GM18511 (cell line): ENCODE data around the gene BCKDHB.
"Not testable (repeated sequence)": the region's sequence is repeated elsewhere in the genome, so short reads cannot be mapped to it uniquely, and the experiment has no call there.

Experiments used
- ATAC-seq: cut with Tn5 transposase; IDR thresholded peaks from one replicate; pipeline ENCODE4 v1.9.1; 2021; ENCODE audit warnings: mild to moderate bottlenecking, moderate library complexity; ENCODE audit not compliant: unreplicated experiment

Gene BCKDHB

DNA sequence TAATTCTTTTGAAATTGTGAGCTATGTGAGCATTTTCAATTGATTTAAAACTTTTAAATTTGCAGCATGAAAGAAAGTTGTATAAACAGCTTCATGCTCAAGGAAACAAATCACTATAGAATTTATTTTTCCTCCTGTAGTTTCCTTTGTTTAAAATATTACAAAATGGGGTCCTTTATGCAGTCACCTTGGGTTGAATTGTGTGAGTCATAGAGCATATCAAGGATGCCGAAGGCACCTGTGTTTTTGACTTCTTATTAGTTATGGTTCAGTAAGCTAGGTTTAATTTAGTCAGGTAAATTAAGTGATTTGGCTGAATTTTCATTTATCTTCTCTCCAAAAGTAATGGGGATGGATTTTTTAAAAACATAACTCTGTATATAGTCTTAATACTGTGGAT, 96.8 kb downstream of the BCKDHB start:
- ATAC-seq: no peak

DNA sequence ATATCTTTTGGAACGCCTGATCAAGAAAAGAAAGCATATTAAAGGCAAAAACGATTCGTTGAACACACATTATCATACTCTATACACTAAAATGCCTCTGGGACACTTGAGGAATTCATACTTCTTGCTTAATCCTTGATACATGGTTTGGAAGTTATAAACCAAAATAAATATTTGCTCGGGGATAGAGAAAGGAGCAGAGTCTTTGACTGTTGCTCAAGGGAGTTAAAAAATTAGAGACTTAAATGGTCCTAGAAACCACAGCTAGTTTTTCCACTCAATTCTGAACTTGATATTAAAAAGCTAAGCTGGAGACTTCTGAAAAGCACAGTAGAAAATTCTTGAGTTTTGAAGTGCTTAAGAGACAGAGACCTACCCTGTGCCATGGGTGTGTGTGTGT, 98.9 kb downstream of the BCKDHB start:
- no peak for ATAC-seq

DNA sequence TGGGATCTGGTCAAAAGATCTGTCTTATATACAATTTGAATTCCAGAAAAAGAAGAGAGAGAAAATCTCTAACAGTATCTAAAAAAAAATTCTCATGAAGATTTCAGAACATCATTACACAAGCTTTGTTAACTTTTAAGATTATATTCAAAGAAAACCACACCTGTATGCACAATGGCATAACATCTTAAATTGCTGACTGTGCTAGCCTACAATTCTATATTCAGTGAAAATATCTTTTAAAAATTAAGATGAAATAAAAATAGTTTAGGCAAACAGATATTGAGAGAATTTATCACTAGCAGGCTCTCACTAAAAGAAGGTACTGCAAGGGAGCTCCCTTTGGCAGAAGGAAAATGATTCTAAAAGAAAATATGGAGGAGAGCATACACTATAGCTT, 100.3 kb downstream of the BCKDHB start:
- ATAC-seq: no peak

DNA sequence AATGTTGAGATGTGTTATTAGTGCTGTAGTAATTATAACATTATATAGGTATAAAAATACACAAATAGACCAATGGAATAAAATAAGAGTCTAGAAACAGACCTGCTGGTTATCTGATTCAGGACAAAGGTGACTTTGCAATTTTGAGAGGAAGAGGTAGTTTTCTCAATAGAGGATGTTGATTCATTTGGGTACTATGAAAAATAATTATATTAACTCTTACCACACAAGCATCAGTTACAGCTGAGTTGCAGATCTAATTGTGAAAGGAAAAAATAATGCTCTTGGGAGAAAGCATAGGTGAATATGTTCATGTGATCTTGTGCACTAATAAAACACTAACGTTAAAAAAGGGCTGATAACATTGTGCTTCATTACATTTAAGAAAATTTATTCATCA, 103.0 kb downstream of the BCKDHB start:
- ATAC-seq: peak; percentile 54

DNA sequence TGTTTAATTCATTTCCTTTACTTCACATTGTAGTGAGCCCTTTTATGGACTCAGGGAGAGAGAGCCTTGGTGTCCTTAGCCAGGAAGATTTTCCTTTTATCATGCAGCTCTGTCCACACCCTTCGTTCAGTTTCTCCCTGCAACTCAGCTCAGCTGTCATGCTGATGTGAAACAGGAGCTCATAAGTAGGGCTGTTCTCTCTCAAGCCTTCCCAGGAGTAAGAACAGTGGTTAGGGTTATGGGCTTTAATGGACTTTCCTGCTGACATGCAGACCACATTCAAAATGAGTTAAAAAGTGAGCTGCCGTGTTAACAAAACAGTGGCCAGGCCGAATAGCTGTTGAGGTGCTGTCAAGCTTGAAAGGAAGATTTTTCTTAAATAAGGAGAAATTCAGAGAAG, 104.1 kb downstream of the BCKDHB start:
- ATAC-seq: peak; percentile 32

DNA sequence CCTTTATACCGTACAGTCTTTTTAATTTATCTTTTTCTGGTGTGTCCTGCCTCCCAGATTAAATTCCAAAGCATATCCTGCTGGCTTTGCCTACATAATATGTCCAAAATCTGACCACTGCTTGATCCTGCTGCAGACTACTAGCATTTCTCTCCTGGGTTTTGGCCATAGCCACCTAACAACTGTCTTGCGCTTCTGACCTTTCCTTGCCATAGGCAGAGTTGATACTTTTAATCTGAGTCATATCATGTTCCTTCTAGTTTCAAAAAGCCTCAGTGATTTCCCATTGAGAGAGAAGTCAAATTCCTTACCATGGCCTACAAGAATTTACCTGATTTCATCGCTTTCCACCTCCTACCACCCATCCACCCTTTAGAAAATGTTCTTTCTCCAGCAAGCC, 104.8 kb downstream of the BCKDHB start:
- ATAC-seq: peak; percentile 74

DNA sequence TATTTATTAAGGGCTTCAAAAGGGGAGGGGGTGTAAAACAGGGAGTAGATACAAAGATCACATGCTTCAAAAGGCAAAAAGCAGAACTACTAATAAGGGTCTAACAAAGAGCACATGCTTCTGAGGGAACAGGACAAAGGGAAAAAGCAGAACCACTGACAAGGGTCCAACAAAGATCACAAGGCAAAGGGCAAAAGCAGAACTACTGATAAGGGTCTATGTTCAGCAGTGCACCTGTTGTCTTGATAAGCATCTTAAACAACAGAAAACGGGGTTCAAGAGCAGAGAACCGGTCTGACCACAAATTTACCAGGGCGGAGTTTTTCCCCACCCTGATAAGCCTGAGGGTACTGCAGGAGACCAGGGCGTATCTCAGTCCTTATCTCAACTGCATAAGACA, 105.4 kb downstream of the BCKDHB start:
- not testable (repeated sequence) for ATAC-seq

DNA sequence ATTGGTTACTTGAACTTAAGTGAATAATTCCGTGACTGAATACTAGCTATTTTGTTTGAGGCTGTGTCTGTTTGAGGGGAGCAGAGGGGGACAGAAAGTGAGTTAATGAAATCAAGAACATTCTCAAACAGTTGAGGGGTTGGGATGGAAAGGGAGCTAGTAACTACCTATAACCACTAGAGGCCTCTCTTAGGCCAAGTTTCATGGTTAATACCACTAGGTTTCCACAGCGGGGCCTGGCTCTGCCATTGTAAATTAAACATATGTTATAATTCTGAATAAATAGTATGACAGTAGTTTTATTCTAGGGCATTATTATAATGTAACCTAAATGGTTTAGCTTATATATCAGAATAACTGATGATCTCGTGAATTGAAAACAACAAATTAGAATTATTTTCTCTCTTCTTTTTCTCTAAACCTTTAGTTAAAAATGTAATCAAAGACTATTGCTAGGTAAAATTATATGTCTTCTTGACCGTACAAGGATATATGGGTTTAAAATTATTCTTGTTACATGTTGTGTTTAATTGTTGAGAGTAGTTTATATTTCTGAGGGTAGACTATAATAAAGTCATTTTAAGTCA, 108.1 kb downstream of the BCKDHB start:
- peak; percentile 79 for ATAC-seq

DNA sequence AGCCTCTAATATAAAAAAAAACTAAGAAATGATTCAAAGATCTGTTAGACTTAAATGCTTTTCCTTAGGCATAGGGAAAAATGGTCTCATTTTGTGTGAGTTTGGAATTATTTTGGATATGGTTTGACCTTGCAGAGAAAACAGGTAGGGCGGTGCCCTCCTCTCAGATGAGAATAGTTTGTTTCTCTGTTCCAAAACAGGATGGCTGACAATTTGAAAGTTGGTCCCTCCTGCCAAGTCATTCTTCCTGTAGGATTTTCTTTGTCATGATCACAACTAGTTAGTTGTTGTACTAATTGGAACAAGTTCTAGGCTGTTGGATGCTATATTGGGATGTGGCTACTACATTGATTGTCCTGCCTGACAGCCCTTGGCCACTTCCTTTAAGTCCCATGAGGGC, 108.6 kb downstream of the BCKDHB start:
- no peak for ATAC-seq

DNA sequence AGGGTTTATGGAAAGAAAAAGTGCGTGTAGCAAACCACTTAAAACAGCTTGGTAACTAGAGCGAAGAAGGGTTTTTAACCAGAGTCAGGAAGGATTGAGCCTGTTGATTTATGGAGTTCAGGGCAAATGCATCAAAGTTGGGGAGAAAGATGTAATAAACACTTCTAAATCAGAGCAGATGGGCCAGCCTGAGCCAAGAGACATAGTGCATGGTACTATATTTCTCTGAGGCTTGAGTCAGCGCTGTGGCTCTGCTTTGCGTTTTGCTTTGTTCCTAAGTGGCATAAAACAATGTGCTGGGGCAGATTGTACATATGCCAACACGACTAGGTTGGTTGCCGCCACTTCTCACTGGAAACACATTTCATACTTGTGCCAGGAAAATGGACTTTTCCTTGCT, 111.3 kb downstream of the BCKDHB start:
- no peak for ATAC-seq

DNA sequence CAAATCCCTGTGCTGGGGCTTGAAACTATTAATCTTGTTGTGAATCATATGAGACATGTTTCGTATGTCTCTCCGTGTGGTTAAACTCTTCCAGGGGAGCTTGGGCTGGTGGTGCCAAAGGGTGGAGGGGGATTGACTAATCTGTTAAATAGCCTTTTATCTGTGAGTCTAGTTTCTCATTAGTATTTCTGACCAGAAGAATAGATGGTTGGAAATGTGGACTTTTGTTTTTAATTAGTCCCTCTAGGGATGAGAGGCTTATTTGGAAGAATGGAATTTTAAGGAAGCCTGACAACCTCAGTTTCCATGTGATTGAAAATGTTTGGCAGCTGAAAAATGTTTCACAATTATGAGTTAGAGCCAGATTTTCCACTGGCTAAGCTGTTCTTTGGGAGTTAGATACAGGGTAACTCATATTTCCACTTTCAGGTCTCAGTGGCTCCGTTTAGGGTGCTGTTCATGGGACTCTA, 117.3 kb downstream of the BCKDHB start:
- no peak for ATAC-seq

DNA sequence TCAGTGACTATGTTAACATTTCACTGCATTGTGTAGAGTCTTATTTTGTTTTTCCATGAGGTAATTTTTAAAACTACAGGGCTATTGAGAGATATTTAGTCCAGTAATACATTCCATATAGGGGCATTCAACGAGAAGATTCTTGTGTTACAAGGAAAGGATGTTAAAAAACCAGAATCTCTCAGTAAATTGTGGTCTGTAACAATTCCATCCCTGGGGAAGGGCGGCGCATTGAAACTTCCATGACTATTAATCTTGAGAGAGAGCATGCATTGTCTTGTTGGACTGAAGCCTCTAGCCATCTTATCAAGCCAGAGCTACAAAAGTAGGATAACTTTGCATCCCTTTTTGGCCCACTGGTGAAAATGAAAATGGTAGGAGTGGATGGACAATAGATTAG, 119.7 kb downstream of the BCKDHB start:
- ATAC-seq: no peak

DNA sequence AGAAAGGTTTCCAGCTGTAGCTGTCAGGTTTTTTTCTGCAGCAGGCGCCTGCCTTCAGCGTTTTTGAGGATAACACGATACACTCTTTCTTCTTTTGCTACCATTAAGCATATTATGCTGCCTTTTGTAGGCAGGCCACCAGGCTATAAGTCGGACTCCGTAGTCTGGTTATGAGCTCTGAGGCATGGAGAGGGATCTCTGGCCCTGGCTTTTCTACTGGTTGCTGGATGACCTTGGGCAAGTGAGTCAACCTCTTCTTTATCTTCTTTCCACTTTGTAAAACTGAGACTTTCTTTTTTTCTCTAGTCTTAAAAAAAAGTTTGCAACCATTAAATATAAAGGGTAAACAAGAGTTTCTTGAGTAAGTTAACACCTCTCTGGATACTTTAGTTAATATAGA, 120.2 kb downstream of the BCKDHB start:
- no peak for ATAC-seq

DNA sequence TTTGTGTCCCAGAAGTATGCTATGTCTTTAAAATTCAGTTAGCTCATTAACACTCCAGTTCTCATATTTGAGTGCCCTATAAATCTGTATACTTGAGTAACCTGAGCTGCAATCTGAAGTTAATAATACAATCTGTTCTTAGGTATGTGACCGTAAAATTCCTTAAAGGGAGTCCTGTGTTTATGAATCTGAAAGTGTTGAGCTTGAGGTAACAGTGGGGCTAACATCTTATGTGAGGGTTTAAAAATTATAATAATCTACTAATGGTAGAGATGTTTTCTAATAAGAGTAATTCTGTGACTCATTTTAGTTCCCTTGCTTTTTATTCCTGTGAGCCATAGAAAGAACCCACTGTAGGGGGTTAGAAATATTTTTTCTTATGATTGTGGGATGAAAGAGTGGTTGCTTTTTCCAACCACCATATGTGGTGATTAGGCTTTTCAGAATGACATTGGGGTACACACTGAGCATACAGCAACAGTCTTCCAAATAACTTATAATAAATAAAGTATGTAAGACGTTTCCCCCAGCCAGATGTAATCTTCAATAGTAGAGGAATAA, 121.2 kb downstream of the BCKDHB start:
- no peak for ATAC-seq

DNA sequence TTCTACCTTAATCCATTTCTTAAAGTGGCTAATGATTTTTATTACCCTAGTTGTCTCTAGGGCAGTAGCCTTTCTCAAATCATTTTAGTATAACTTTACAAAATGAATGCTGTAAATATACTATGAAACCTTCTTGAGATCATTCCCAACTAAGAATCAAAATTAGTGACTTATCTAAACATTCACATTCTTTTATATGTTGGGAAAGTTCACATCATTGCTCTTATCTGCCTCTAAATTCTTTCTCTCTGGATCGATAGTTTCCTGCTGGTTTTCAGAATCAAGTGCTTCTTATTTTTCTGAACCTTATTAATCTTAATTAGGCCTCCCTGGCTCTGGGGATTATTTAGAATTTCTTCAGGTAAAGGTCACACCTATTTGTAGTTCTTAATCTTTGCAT, 126.8 kb downstream of the BCKDHB start:
- ATAC-seq: no peak

DNA sequence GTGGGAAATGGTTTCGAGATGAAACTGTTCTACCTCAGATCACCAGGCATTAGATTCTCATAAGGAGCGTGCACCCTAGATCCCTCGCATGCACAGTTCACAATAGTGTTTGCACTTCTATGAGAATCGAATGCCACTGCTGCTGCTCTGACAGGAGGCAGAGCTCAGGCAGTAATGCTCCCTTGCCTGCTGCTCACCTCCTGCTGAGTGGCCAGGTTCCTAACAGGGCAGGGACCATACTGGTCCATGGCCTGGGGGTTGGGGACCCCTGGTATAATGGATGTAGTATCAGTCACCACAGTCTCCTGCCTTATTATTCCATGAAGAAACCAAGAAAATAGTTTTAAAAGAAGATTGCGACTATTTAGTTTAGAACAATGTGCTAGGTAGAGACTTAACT, 127.5 kb downstream of the BCKDHB start:
- no peak for ATAC-seq

DNA sequence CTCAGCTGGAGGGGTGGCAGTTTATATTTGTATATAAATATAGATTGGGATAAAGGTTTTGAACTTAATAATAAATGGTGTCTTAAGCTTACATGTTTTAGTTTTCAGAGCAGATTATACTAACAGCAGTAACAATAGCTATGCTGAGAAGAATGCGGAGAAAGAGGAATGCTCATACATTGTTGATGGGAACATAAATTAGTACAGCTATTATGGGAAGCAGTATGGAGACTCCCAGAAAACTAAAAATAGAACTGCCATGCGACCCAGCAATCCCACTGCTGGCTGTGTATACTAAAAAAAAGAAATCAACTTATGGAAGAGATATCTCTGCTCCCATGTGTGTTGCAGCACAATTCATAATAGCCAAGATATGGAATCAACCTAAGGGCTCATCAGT, 127.9 kb downstream of the BCKDHB start:
- ATAC-seq: no peak

DNA sequence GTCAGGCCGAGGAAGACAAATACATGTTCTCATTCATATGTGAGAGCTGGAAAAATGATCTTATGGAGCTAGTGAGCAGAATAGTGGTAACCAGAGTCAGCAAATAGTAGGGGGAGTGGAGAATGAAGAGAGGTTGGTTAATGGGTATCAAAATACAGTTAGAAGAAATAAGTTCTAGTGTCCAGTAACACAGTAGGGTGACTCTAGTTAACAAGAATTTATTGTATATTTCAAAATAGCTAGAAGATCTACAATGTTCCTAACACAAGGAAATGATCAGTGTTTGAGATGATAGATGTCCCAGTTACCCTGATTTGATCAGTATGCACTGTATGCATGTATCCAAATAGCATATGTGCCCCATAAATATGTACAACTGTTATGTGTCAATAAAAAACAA, 128.4 kb downstream of the BCKDHB start:
- ATAC-seq: no peak

DNA sequence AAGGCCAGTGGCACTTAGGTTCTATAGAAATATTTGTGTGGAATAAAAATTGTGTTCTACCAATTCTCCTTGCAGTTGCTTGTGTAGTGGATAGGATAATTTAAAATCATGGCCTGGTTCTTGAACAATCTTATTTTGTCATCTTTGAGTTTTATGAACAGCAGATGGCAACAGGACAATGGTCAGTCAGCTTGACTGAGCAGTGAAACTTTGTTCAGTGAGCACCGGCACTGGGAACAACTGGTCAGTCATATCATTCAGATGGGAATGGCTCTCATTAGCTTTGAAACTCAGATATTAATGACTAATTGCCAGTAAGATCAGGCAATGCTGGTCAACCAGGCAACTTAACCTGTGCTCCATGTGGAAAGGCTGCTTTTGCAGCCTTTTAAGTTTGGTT, 129.2 kb downstream of the BCKDHB start:
- no peak for ATAC-seq

DNA sequence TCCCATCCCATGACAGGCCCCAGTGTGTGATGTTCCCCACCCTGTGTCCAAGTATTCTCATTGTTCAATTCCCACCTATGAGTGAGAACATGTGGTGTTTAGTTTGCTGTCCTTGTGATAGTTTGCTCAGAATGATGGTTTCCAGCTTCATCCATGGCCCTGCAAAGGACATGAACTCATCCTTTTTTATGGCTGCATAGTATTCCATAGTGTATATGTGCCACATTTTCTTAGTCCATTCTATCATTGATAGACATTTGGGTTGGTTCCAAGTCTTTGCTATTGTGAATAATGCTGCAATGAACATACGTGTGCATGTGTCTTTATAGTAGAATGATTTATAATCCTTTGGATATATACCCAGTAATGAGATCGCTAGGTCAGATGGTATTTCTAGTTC, 132.3 kb downstream of the BCKDHB start:
- ATAC-seq: not testable (repeated sequence)

DNA sequence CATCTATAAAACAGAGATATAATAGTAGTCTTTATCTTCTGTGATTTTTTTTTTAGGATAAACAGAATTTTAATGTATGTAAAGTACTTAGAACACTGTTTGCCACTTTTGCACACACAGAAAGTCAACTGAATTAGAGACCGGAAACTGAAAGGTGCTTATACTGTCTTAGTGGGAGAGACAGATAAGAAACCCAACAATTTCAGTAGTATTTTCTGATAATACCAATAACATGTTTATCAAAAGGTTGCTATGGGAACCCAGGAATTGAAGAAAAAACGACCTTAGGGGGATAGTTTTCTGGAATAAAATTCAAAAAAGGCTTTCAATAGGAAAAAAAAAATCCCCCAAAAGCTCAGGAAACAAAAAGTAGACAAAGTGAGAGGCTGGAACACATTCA, 138.6 kb downstream of the BCKDHB start:
- no peak for ATAC-seq

DNA sequence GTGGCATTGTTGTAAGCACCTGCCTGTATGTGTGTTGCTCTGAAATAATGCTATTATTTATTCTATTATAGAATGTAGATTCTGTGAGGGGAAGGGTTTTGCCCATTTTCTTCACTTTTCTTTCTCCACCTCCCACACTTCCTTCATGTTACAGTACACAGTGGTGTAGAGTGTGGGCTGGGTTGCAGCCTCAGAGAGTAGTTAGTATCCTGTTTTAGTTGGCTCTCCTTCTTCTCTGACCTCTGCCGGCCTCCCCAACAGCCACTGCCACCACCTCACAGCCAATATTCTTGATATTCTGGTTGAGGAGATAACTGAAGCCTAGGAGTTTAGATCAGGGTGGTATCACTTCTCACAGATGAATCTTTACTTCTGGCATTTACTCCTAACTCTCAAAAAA, 143.4 kb downstream of the BCKDHB start:
- ATAC-seq: no peak

DNA sequence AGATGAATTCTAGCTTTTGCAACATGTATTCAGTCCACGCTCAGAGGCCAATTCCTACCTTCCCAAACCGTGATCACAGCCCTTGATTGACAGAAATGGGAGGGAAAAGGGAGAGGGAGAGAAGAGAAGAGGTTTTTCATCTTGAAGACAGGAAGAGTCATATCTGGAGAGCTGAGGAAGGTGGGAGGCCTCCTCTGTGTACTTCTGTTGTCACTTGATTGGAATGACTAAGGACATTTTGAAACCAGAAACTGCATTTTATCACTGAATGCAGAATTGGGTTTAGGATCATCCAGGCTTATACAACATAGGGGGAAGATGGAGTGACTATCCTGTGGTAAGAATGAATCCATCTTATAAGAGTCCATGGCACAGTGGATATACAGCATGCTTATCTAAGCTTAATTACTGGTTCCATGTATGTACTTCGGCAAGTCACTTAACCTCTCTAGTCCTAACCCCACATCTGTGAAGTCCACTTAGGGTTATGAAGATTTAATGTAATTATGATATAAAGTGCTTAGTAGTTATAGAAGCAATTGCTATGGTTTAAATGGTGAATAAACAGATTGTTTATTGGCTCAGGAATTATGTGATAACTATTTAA, 144.0 kb downstream of the BCKDHB start:
- no peak for ATAC-seq
